Measurements from ENCODE around the gene CXCL13.

DNA sequence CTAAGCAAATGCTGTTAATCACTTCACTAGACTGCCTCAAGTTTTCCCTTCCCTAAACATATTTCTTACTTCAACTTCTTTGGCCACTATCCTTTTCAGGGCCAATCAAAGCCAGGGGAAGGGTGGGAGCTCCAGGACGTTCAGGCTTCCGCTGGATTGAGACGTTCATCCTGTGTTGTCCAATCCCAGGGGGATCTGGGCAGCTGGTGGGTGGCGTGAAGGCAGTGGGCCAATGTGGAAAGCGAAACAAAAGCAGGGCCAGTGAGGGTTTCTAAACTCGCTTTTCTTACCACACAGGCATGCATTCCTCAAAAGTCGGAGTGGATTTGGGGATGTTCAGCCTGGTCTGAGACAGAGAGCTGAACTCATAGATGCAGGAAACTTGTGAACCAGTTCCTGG lies 7.6 kb downstream of the CXCL13 start:
- TF ChIP-seq, protein P1, sequence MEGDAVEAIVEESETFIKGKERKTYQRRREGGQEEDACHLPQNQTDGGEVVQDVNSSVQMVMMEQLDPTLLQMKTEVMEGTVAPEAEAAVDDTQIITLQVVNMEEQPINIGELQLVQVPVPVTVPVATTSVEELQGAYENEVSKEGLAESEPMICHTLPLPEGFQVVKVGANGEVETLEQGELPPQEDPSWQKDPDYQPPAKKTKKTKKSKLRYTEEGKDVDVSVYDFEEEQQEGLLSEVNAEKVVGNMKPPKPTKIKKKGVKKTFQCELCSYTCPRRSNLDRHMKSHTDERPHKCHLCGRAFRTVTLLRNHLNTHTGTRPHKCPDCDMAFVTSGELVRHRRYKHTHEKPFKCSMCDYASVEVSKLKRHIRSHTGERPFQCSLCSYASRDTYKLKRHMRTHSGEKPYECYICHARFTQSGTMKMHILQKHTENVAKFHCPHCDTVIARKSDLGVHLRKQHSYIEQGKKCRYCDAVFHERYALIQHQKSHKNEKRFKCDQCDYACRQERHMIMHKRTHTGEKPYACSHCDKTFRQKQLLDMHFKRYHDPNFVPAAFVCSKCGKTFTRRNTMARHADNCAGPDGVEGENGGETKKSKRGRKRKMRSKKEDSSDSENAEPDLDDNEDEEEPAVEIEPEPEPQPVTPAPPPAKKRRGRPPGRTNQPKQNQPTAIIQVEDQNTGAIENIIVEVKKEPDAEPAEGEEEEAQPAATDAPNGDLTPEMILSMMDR (IDR thresholded peaks at IDR 0.05; ENCODE audit: borderline replicate concordance, extremely low read depth, low read length, poor library complexity, severe bottlenecking): no peak
- TF ChIP-seq EZH2 (IDR thresholded peaks at IDR 0.05; ENCODE audit: borderline replicate concordance, low read depth, low read length, severe bottlenecking): no peak
